Gastroesophageal sphincter (tissue), 4 donors: Measurements from ENCODE around the gene RAP1B. TPM values are rescaled to one million over a fixed set of nuclear protein-coding genes. Genes with fewer than 3 reads are reported as not detected.
A peak's percentile ranks its signal among the peaks of the same experiment; 100 is the strongest.

ENCODE experiments used
- ATAC-seq: fragments of 150-250 bp; one replicate; pipeline ENCODE4 v1.9.1; 2016; ENCODE audit warnings: mild to moderate bottlenecking, moderate library complexity
- H3K27ac ChIP-seq, 4 donors: fragments of 200-600 bp; sonication (generic) in 3 of 4; 1 replicate in 3 of 4; 2 replicates in 1 of 4; pipeline ENCODE4 v1.5.1; 2016 to 2019
- H3K27me3 ChIP-seq: fragments of 200-600 bp; sonication (generic); one replicate; pipeline ENCODE4 v1.5.1; 2019
- H3K36me3 ChIP-seq, 2 donors: fragments of 200-600 bp; sonication (generic); one replicate each; pipeline ENCODE4 v1.5.1; 2019; ENCODE audit warnings: control low read depth in 1 of 2
- H3K4me1 ChIP-seq, 3 donors: fragments of 200-600 bp; sonication (generic); 1 replicate in 2 of 3; 2 replicates in 1 of 3; pipeline ENCODE4 v1.5.1; 2016 to 2019; ENCODE audit warnings: control low read depth in 2 of 3
- H3K4me3 ChIP-seq, 2 donors: fragments of 200-600 bp; sonication (generic); one replicate each; pipeline ENCODE4 v1.5.1; 2019; ENCODE audit warnings: mild to moderate bottlenecking in 1 of 2, moderate library complexity in 1 of 2
- H3K9me3 ChIP-seq, 3 donors: fragments of 200-600 bp; sonication (generic); one replicate each; pipeline ENCODE4 v1.5.1; 2017 to 2019; ENCODE audit warnings: control low read depth in 2 of 3
- EP300 ChIP-seq: sonication (generic); formaldehyde crosslinking; IDR thresholded peaks from one replicate; pipeline ENCODE4 v1.6.1; 2017; ENCODE audit warnings: antibody characterized with exemption, mild to moderate bottlenecking
- POLR2A ChIP-seq, 2 donors: fragments of 450-650 bp; IDR thresholded peaks; one replicate each; pipeline ENCODE4 v1.6.1; 2017; ENCODE audit warnings: antibody characterized with exemption in 2 of 2, mild to moderate bottlenecking in 2 of 2, moderate library complexity in 1 of 2
- POLR2AphosphoS5 ChIP-seq: sonication (generic); formaldehyde crosslinking; IDR thresholded peaks from one replicate; pipeline ENCODE4 v1.6.1; 2017; ENCODE audit warnings: antibody characterized with exemption
- WGBS, 2 donors: methylation state at CpG; one replicate each; pipeline ENCODE4 v1.1.5; 2018; ENCODE audit warnings: low coverage in 1 of 2; 5-methylcytosine and 5-hydroxymethylcytosine counted together
- total RNA-seq, 4 donors: library from RNA; depleted of rRNA; stranded (reverse); fragments of >200 nt; gene quantifications; one replicate each; pipeline ENCODE4 v1.1.0, GENCODE V29; 2016
- TF ChIP-seq, protein P1 (sequence below), 4 experiments: fragments of 200-600 bp in 2 of 4; fragments of 450-650 bp in 2 of 4; sonication (generic) in 1 of 4; IDR thresholded peaks; one replicate each; pipeline ENCODE4 v1.5.1; 2017 to 2019; ENCODE audit warnings: antibody characterized with exemption in 4 of 4, mild to moderate bottlenecking in 2 of 4, moderate library complexity in 2 of 4

The RAP1B gene
- total RNA-seq, 4 donors from 2014 or later = 131 to 218 (median 205) TPM

DNA sequence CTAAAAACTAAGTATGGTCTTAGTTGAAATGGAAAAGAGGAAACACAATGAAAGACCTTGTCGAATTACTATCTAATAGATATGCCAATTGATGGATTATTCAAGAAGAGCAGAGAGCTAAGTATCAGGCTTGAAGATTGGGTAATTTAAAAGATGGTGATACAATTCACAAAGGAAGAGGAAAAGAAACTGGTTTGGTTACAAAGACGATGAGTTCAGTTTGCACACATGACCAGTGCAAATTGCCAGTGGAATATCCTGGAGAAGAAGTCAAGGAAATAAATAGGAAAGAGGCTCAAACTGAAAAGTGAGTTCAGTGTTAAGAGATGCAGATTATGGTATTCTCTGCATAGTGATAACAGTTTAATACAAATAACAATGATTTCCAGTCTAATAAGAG, 2.5 kb upstream of the RAP1B start:
- Histone ChIP-seq H3K36me3 (no peaks in the 10 kb centered on the region), H3K4me1 (peaks cover under 1 to 21% (median 3%) of the 10 kb centered on the region in 3 donors), H3K27me3 (no peaks in the 10 kb centered on the region), H3K4me3 (no peak overlapping the region), H3K27ac (no peak overlapping the region), H3K9me3 (no peaks in the 10 kb centered on the region)
- no peak for ATAC-seq
- 74 to 83% methylated on average over 2 of the region's 2 CpGs for WGBS, 2 donors
- TF ChIP-seq POLR2A (IDR thresholded peaks at IDR 0.05) = no peak
- TF ChIP-seq, protein P1, sequence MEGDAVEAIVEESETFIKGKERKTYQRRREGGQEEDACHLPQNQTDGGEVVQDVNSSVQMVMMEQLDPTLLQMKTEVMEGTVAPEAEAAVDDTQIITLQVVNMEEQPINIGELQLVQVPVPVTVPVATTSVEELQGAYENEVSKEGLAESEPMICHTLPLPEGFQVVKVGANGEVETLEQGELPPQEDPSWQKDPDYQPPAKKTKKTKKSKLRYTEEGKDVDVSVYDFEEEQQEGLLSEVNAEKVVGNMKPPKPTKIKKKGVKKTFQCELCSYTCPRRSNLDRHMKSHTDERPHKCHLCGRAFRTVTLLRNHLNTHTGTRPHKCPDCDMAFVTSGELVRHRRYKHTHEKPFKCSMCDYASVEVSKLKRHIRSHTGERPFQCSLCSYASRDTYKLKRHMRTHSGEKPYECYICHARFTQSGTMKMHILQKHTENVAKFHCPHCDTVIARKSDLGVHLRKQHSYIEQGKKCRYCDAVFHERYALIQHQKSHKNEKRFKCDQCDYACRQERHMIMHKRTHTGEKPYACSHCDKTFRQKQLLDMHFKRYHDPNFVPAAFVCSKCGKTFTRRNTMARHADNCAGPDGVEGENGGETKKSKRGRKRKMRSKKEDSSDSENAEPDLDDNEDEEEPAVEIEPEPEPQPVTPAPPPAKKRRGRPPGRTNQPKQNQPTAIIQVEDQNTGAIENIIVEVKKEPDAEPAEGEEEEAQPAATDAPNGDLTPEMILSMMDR (IDR thresholded peaks at IDR 0.05) = no peak
- no peak for TF ChIP-seq POLR2AphosphoS5
- TF ChIP-seq EP300 = no peak

DNA sequence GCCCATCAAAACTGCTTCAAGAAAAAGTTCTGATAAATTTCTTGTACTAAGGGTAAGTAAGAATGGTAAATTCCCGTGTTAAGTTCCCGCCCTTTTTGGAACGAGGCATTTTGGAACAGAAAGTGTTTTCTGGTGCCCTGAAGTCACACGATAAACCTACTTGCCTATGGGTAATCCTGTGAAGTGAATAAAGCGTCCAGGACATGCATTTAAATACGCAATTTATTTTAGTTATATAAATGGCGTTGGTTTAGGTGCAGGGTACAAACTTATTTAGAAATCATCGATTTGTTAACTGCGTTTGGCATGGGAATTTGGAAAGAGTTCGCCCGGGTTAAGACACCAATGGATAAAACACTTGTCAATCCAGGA, 715 bp upstream of the RAP1B start:
- Histone ChIP-seq H3K4me1 (peaks cover 6 to 38% (median 15%) of the 10 kb centered on the region in 3 donors), H3K4me3 (peak overlapping the region; percentile 62 to 78), H3K9me3 (no peaks in the 10 kb centered on the region), H3K36me3 (no peaks in the 10 kb centered on the region), H3K27ac (peak overlapping the region; percentile 69 to 99 (median 97)), H3K27me3 (no peaks in the 10 kb centered on the region)
- ATAC-seq = no peak
- TF ChIP-seq, protein P1 (IDR thresholded peaks at IDR 0.05) = no peak
- TF ChIP-seq EP300 (no peak), POLR2A (IDR thresholded peaks at IDR 0.05) (no peak), POLR2AphosphoS5 (no peak)
- 1 to 2% methylated on average over 11 of the region's 11 CpGs for WGBS, 2 donors

DNA sequence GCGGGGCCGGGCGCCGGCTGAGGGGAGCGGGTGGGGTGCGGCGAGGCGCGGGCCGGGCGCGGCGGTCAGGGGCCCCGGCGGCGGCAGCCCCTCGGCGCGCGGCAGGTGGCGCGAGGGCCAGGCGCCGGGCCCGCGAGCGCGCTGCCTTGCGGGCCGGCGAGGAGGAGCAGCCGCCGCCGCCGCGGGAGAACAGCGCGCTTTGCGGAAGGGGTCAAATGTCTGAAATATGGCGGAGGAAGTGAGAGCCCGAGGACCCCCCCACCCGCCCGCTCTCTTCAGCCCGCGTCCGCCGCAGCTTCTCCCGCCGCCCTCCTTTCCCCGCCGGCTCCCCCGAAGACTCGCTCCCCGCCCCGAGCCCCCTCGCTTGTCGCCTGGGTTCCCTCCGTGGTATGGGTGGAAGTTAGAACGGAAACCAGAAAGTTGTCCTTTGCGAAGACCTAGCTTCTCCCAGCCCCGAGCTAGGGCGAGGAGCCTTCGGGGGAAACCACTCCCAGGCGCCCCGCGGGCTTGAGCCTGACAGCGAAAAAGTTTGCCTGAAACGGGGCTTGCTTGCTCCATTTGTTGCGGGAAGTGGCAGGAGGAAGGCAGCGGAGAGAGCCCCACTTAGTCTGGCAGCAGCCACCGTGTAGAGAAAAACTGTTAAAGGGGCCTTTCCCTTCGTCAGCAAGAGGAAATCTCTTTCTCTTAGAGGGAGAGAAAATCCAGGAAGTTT, 551 bp downstream of the RAP1B start:
- WGBS, 2 donors = 1% methylated on average over 10 of the region's 72 CpGs; no CpG with 5 or more reads in 1 of the 2 donors
- peak; percentile 49 for ATAC-seq
- no peaks in the 10 kb centered on the region for H3K9me3 ChIP-seq
- H3K4me3 ChIP-seq = peak overlapping the region; percentile 62 to 78
- peaks cover 6 to 51% (median 24%) of the 10 kb centered on the region in 3 donors for H3K4me1 ChIP-seq
- no peaks in the 10 kb centered on the region for H3K36me3 ChIP-seq
- no peaks in the 10 kb centered on the region for H3K27me3 ChIP-seq
- H3K27ac ChIP-seq = peak overlapping the region; percentile 96 to 99 (median 98)
- peak; percentile 80 for TF ChIP-seq POLR2AphosphoS5
- TF ChIP-seq EP300 = no peak

DNA sequence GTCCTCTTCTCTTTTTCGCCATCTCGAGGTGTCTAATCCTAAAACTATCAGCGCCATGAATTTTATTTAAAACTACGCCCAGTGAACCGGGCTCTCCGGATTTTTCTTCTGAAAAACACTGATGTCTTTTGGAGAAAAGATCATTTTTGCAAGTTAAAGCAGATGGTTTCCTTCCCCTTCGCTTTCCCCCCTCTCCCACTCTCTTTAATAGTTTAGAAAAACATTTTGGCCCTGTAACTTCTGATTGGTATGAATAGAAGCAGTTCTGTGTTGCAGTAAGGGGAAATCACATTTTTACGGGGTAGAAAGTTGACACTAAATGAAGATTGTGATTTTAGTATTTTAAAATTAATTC, 1.1 kb downstream of the RAP1B start:
- H3K27ac ChIP-seq = peak overlapping the region; percentile 96 to 99 (median 98)
- TF ChIP-seq EP300 = no peak
- TF ChIP-seq, protein P1 (IDR thresholded peaks at IDR 0.05) = no peak
- no peak for TF ChIP-seq POLR2AphosphoS5
- TF ChIP-seq POLR2A (IDR thresholded peaks at IDR 0.05) = no peak
- 0% methylated on average over 8 of the region's 8 CpGs for WGBS, 2 donors
- H3K27me3 ChIP-seq = no peaks in the 10 kb centered on the region
- no peaks in the 10 kb centered on the region for H3K9me3 ChIP-seq
- ATAC-seq = no peak
- H3K36me3 ChIP-seq = no peaks in the 10 kb centered on the region
- H3K4me1 ChIP-seq = peaks cover 9 to 56% (median 24%) of the 10 kb centered on the region in 3 donors
- peak overlapping the region; percentile 62 to 78 for H3K4me3 ChIP-seq

DNA sequence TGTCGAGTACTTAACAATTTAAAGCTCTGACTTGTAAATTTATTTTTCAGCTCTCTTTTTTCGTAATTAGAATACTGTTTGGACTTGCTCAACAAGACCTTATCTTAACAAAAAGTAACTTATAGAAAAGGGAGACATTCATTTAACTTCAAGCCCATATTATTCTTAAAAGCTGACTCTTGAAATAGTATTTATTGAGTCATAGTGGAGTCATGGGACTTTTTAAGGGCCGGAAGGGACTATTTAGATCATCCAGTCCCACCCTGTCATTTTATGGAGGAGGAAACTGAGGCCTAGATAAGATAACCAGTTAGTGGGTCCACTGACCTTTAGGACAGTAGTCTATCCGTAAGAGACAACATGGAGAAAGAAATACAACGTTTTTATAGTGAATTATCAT, 1.5 kb downstream of the RAP1B start:
- H3K4me3 ChIP-seq = peak overlapping the region; percentile 62 to 78
- no peak for ATAC-seq
- no peaks in the 10 kb centered on the region for H3K9me3 ChIP-seq
- TF ChIP-seq POLR2A (IDR thresholded peaks at IDR 0.05) (no peak), EP300 (no peak), POLR2AphosphoS5 (no peak)
- TF ChIP-seq, protein P1 (IDR thresholded peaks at IDR 0.05) = no peak
- H3K27me3 ChIP-seq = no peaks in the 10 kb centered on the region
- peaks cover 11 to 61% (median 24%) of the 10 kb centered on the region in 3 donors for H3K4me1 ChIP-seq
- WGBS, 2 donors = 2 to 10% methylated on average over 5 of the region's 5 CpGs
- H3K36me3 ChIP-seq = no peaks in the 10 kb centered on the region
- H3K27ac ChIP-seq = peak overlapping the region; percentile 96 to 99 (median 98)
